DOHH2 (cell line): ENCODE results near the gene ONECUT3.
"Not testable (repeated sequence)": the region's sequence is repeated elsewhere in the genome, so short reads cannot be mapped to it uniquely, and the experiment has no call there.

Source experiments
- H3F3A ChIP-seq: fragments of 200-600 bp; sonication (generic), shearing (Covaris generic); 2 replicates; pipeline ENCODE4 v1.6.0; 2016; ENCODE audit warnings: antibody characterized with exemption, mild to moderate bottlenecking; ENCODE audit not compliant: control insufficient read depth, insufficient read depth
- H3K27ac ChIP-seq: fragments of 200-600 bp; sonication (generic); 2 replicates; pipeline ENCODE4 v1.5.1; 2014; ENCODE audit warnings: low read depth, mild to moderate bottlenecking, low read length, moderate library complexity
- H3K27me3 ChIP-seq: fragments of 200-600 bp; sonication (generic); 2 replicates; pipeline ENCODE4 v1.6.1; 2014; ENCODE audit warnings: mild to moderate bottlenecking, low read length, mixed read lengths; ENCODE audit not compliant: control insufficient read depth
- H3K36me3 ChIP-seq: fragments of 200-600 bp; sonication (generic); 2 replicates; pipeline ENCODE4 v1.6.1; 2014; ENCODE audit warnings: mild to moderate bottlenecking, low read length, moderate library complexity, mixed read lengths; ENCODE audit not compliant: control insufficient read depth
- H3K4me1 ChIP-seq: fragments of 200-600 bp; sonication (generic); 2 replicates; pipeline ENCODE4 v1.6.1; 2014; ENCODE audit warnings: mild to moderate bottlenecking, low read length, mixed read lengths; ENCODE audit not compliant: control insufficient read depth
- H3K4me2 ChIP-seq: fragments of 200-600 bp; sonication (generic); 2 replicates; pipeline ENCODE4 v1.6.0; 2014; ENCODE audit warnings: mild to moderate bottlenecking, low read length, moderate library complexity
- H3K4me3 ChIP-seq: fragments of 200-600 bp; sonication (generic); 2 replicates; pipeline ENCODE4 v1.5.1; 2014; ENCODE audit warnings: mild to moderate bottlenecking, low read length, mixed read lengths
- H3K79me2 ChIP-seq: fragments of 200-600 bp; sonication (generic); 2 replicates; pipeline ENCODE4 v1.6.1; 2014; ENCODE audit warnings: mild to moderate bottlenecking, low read length, mixed read lengths; ENCODE audit not compliant: control insufficient read depth
- H3K9me2 ChIP-seq: fragments of 200-600 bp; sonication (generic); replicated peaks from 2 replicates; pipeline ENCODE4 v1.6.1; 2014; ENCODE audit warnings: mild to moderate bottlenecking, low read length, mixed read lengths; ENCODE audit not compliant: control insufficient read depth
- H3K9me3 ChIP-seq: fragments of 200-600 bp; sonication (generic); 2 replicates; pipeline ENCODE4 v1.6.1; 2014; ENCODE audit warnings: antibody characterized with exemption, low read length, mixed read lengths; ENCODE audit not compliant: control insufficient read depth, insufficient read depth
- H4K20me1 ChIP-seq: fragments of 200-600 bp; sonication (generic); 2 replicates; pipeline ENCODE4 v1.6.0; 2014; ENCODE audit warnings: low read depth, mild to moderate bottlenecking, antibody characterized with exemption, low read length, moderate library complexity; ENCODE audit not compliant: control insufficient read depth, insufficient read depth
- EZH2phosphoT487 ChIP-seq: fragments of 200-600 bp; sonication (generic); IDR thresholded peaks from 2 replicates; pipeline ENCODE4 v1.6.1; 2017; ENCODE audit warnings: borderline replicate concordance, mild to moderate bottlenecking, antibody characterized with exemption, low read length, moderate library complexity, mixed read lengths
- TF ChIP-seq, protein P1 (sequence below): fragments of 200-600 bp; sonication (generic); IDR thresholded peaks from one replicate; pipeline ENCODE4 v1.5.1; 2014; ENCODE audit warnings: antibody characterized with exemption, mild to moderate bottlenecking, low read depth, low read length; ENCODE audit not compliant: poor library complexity, severe bottlenecking

ONECUT3 gene

DNA sequence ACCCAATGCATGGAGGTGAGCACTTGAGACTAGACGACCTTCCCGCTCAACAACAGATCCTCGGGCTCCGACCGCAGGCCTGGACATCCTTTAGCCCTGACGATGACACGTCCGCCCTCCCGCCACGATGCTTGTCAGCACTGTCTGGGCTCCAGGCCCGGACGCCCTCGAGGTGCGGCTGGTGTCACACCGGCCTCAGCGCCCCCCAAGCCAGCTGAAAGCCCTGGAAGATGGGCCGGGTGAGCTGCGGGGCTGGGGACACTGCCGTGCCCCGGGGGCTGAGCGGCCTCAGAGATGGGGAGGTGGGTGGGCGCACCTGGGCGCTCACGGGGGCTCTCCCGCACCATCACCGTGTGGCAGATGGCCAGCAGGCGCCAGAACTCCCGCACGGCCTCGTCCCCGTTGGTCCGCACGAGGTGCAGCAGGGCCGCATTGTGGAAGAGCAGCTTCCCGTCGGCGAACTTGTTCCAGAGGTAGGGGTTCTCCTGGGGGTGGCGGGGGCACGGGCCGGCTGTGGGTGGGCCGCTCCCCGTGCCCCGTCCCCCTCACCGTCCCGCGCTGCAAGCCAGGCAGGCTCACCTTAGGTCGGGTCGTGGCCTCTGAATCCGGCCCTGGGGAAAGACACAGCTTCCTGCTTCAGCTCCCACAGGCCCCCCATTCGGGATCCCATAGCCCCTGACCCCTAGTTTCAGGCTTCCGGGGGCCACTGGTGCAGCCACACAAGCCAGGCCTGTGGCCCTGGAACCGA lies 43.3 kb downstream of the ONECUT3 start:
- H3K36me3 ChIP-seq = no peaks in the 10 kb centered on the region
- peaks cover 3% of the 10 kb centered on the region; the same call in 1 of the 2 replicates for H3K4me1 ChIP-seq
- no peaks in the 10 kb centered on the region for H3K9me2 ChIP-seq
- H4K20me1 ChIP-seq = no peaks in the 10 kb centered on the region
- no peaks in the 10 kb centered on the region for H3F3A ChIP-seq
- H3K9me3 ChIP-seq = no peaks in the 10 kb centered on the region
- H3K27me3 ChIP-seq = no peaks in the 10 kb centered on the region
- TF ChIP-seq, protein P1, sequence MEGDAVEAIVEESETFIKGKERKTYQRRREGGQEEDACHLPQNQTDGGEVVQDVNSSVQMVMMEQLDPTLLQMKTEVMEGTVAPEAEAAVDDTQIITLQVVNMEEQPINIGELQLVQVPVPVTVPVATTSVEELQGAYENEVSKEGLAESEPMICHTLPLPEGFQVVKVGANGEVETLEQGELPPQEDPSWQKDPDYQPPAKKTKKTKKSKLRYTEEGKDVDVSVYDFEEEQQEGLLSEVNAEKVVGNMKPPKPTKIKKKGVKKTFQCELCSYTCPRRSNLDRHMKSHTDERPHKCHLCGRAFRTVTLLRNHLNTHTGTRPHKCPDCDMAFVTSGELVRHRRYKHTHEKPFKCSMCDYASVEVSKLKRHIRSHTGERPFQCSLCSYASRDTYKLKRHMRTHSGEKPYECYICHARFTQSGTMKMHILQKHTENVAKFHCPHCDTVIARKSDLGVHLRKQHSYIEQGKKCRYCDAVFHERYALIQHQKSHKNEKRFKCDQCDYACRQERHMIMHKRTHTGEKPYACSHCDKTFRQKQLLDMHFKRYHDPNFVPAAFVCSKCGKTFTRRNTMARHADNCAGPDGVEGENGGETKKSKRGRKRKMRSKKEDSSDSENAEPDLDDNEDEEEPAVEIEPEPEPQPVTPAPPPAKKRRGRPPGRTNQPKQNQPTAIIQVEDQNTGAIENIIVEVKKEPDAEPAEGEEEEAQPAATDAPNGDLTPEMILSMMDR = no peak
- TF ChIP-seq EZH2phosphoT487 = no peak
- no peak overlapping the region for H3K4me3 ChIP-seq
- H3K27ac ChIP-seq = no peak overlapping the region
- H3K4me2 ChIP-seq = no peak overlapping the region
- H3K79me2 ChIP-seq = no peaks in the 10 kb centered on the region

DNA sequence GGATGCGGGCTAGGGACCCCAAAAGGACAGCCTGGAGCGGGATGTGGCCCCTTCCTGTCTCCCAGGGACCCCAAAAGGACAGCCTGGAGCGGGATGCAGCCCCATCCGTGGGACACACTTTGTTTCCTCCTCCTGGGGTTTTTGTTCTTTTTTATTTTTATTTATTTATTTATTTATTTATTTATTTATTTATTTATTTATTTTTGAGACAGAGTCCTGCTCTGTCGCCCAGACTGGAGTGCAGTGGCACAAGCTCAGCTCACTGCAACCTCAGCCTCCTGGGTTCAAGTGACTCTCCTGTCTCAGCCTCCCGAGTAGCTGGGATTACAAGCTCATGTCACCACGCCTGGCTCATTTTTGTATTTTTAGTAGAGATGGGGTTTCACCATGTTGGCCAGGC lies 44.0 kb downstream of the ONECUT3 start:
- H3K36me3 ChIP-seq, H3K4me1 ChIP-seq, H3K4me2 ChIP-seq, H3K27me3 ChIP-seq, H3K9me3 ChIP-seq, H3F3A ChIP-seq, H3K27ac ChIP-seq, H3K79me2 ChIP-seq, H4K20me1 ChIP-seq, H3K9me2 ChIP-seq, H3K4me3 ChIP-seq: not testable (repeated sequence)

GRCh38 chr19:1799695-1800342 lies 46.5 kb downstream of the ONECUT3 start:
- Histone ChIP-seq H3K4me2 (no peak overlapping the region), H3K36me3 (no peaks in the 10 kb centered on the region), H3K27ac (no peak overlapping the region), H3K27me3 (no peaks in the 10 kb centered on the region), H3K9me3 (no peaks in the 10 kb centered on the region), H3K4me3 (no peak overlapping the region), H3K9me2 (no peaks in the 10 kb centered on the region), H3K4me1 (peaks cover 3% of the 10 kb centered on the region; the same call in 1 of the 2 replicates), H3F3A (0 out of 2 replicates have a peak, but pooled peaks cover 1% of the 10 kb centered on the region), H4K20me1 (no peaks in the 10 kb centered on the region), H3K79me2 (no peaks in the 10 kb centered on the region)
- no peak for TF ChIP-seq EZH2phosphoT487
- TF ChIP-seq, protein P1 = no peak

GRCh38 chr19:1804858-1805257 lies 51.6 kb downstream of the ONECUT3 start:
- Histone ChIP-seq H3K27ac (no peak overlapping the region), H3K36me3 (no peaks in the 10 kb centered on the region), H3K4me3 (no peak overlapping the region), H3F3A (0 out of 2 replicates have a peak, but pooled peaks cover 5% of the 10 kb centered on the region), H3K4me2 (no peak overlapping the region), H3K9me3 (no peaks in the 10 kb centered on the region), H3K9me2 (no peaks in the 10 kb centered on the region), H4K20me1 (no peaks in the 10 kb centered on the region), H3K4me1 (no peaks in the 10 kb centered on the region), H3K27me3 (no peaks in the 10 kb centered on the region), H3K79me2 (no peaks in the 10 kb centered on the region)
- no peak for TF ChIP-seq EZH2phosphoT487
- TF ChIP-seq, protein P1 = no peak
